Measurements from ENCODE around the gene CDK15.

- TF ChIP-seq POLR2AphosphoS5 (IDR thresholded peaks at IDR 0.05; ENCODE audit: borderline replicate concordance, low read depth, low read length), result no peak
- TF ChIP-seq EZH2 (IDR thresholded peaks at IDR 0.05), result no peak
Observed at GRCh38 chr2:201860636-201861066, 54.3 kb downstream of the CDK15 start.
